Measurements from ENCODE around the gene AFF1.
A peak's percentile ranks its signal among the peaks of the same experiment; 100 is the strongest.
"Not testable (repeated sequence)": the region's sequence is repeated elsewhere in the genome, so short reads cannot be mapped to it uniquely, and the experiment has no call there.

AFF1 gene

GRCh38 chr4:87067124-87067885, 132.5 kb downstream of the AFF1 start:
- no peak for DNase-seq

GRCh38 chr4:87068583-87069021, 133.8 kb downstream of the AFF1 start:
- DNase-seq, result peak; percentile 30 to 52

- DNase-seq, result peak; percentile 22 to 60
Observed at GRCh38 chr4:87069037-87069742, 134.4 kb downstream of the AFF1 start.

- DNase-seq, result peak in 1 of 2 experiments; percentile 7
Observed at GRCh38 chr4:87071401-87071800, 136.6 kb downstream of the AFF1 start.

GRCh38 chr4:87072545-87072944, 137.7 kb downstream of the AFF1 start:
- DNase-seq, result not testable (repeated sequence)

GRCh38 chr4:87073199-87074120, 138.6 kb downstream of the AFF1 start:
- DNase-seq, result peak; percentile 68 to 70

- no peak for DNase-seq
Observed at GRCh38 chr4:87074121-87074488, 139.3 kb downstream of the AFF1 start.

GRCh38 chr4:87075876-87076275, 141.1 kb downstream of the AFF1 start:
- no peak for DNase-seq

GRCh38 chr4:87076690-87077358, 142.0 kb downstream of the AFF1 start:
- no peak for DNase-seq

GRCh38 chr4:87077914-87078585, 143.2 kb downstream of the AFF1 start:
- DNase-seq, result no peak

GRCh38 chr4:87078987-87079486, 144.2 kb downstream of the AFF1 start:
- no peak for DNase-seq

GRCh38 chr4:87079967-87080366, 145.2 kb downstream of the AFF1 start:
- no peak for DNase-seq

GRCh38 chr4:87080462-87080861, 145.7 kb downstream of the AFF1 start:
- no peak for DNase-seq

GRCh38 chr4:87081826-87082225, 147.0 kb downstream of the AFF1 start:
- no peak for DNase-seq

GRCh38 chr4:87085732-87086131, 150.9 kb downstream of the AFF1 start:
- not testable (repeated sequence) for DNase-seq

- DNase-seq, result no peak
Observed at GRCh38 chr4:87086143-87086805, 151.5 kb downstream of the AFF1 start.

GRCh38 chr4:87087015-87087414, 152.2 kb downstream of the AFF1 start:
- DNase-seq, result no peak

- DNase-seq, result no peak
Observed at GRCh38 chr4:87087420-87087819, 152.6 kb downstream of the AFF1 start.

GRCh38 chr4:87088186-87088585, 153.4 kb downstream of the AFF1 start:
- no peak for DNase-seq

- DNase-seq, result no peak
Observed at GRCh38 chr4:87089368-87089767, 154.6 kb downstream of the AFF1 start.

GRCh38 chr4:87090305-87090704, 155.5 kb downstream of the AFF1 start:
- no peak for DNase-seq

All from NCI-H526 (cell line).